K562 (cell line): ENCODE measurements around the gene ATP5PO. TPM values are rescaled to one million over a fixed set of nuclear protein-coding genes. Genes with fewer than 3 reads are reported as not detected.

Experiments used
- ATAC-seq: fragments of 200-7000 bp; cut with Tn5 transposase; 3 replicates; pipeline ENCODE4 v1.9.1; 2020; ENCODE audit warnings: moderate library complexity
- BruUV-seq: library from RNA; stranded (reverse); fragments of 400-500 nt; replicated peaks from 2 replicates; lab custom pipeline; 2021; lab: Mats Ljungman, UMichigan
- CTCF ChIA-PET: fragments of 300-600 bp; formaldehyde crosslinking; extraction: SDS; loops from one replicate; lab custom pipeline; 2021; ENCODE audit warnings: low intra/inter-chr PET ratio; lab: Yijun Ruan, JAX
- POLR2A ChIA-PET: fragments of 300-600, 350-650 bp; sonication (Branson Sonifier 250); formaldehyde crosslinking; extraction: SDS; loops from one replicate; lab custom pipeline; 2021; ENCODE audit warnings: antibody characterized with exemption, inconsistent platforms; lab: Yijun Ruan, JAX
- DNase-seq, 4 experiments: peaks; one replicate each; pipeline versions ENCODE4 v3.0.0 to v3.0.0-alpha.2; 2011 to 2018; ENCODE audit warnings: low spot score in 3 of 4, mixed read lengths in 3 of 4; ENCODE audit errors: extremely low read depth in 1 of 4
- FAIRE-seq: peaks from 2 replicates; lab custom pipeline; 2011; peaks lifted over from hg19 to GRCh38; lab: Jason Lieb, UNC
- H2AFZ ChIP-seq: 2 replicates; pipeline ENCODE4 v1.6.0; 2011; ENCODE audit warnings: low read depth, low read length, control low read depth, inconsistent platforms
- H3K27ac ChIP-seq: fragments of 200-600 bp; 3 replicates; pipeline ENCODE4 v1.8.0; 2011; ENCODE audit warnings: low read depth, mild to moderate bottlenecking, control low read depth, inconsistent platforms, low read length, moderate library complexity, mixed read lengths; ENCODE audit errors: extremely low read depth
- H3K27me3 ChIP-seq, 2 experiments: fragments of 300-600 bp in 1 of 2; 2 replicates in 1 of 2; 3 replicates in 1 of 2; pipeline versions ENCODE4 v1.6.0 to v1.8.0; 2011; ENCODE audit warnings: inconsistent platforms in 2 of 2, low read length in 2 of 2, mild to moderate bottlenecking in 1 of 2, mixed read lengths in 1 of 2, moderate library complexity in 1 of 2; ENCODE audit not compliant: control insufficient read depth in 2 of 2, insufficient read depth in 2 of 2
- H3K36me3 ChIP-seq: fragments of 300-600 bp; 3 replicates; pipeline ENCODE4 v1.8.0; 2011; ENCODE audit warnings: mild to moderate bottlenecking, low read length, inconsistent platforms; ENCODE audit not compliant: control insufficient read depth, insufficient read depth
- H3K4me1 ChIP-seq, 2 experiments: fragments of 200-600 bp in 1 of 2; replicated peaks in 1 of 2; 2 replicates in 1 of 2; 3 replicates in 1 of 2; pipeline versions ENCODE4 v1.5.1 to v1.8.0; 2011; ENCODE audit warnings: inconsistent platforms in 2 of 2, low read length in 2 of 2, mild to moderate bottlenecking in 1 of 2, mixed read lengths in 1 of 2, moderate library complexity in 1 of 2; ENCODE audit not compliant: control insufficient read depth in 2 of 2, insufficient read depth in 2 of 2
- H3K4me2 ChIP-seq: 2 replicates; pipeline ENCODE4 v1.6.1; 2011; ENCODE audit warnings: low read length, control low read depth, inconsistent platforms, mixed read lengths; ENCODE audit not compliant: insufficient read depth
- H3K4me3 ChIP-seq: fragments of 200-600 bp; sonication (generic), shearing (Covaris generic); 2 replicates; pipeline ENCODE4 v1.5.1; 2016; ENCODE audit warnings: control low read depth, inconsistent platforms
- H3K79me2 ChIP-seq: fragments of 200-600 bp; 3 replicates; pipeline ENCODE4 v1.8.0; 2011; ENCODE audit warnings: low read length, inconsistent platforms; ENCODE audit not compliant: control insufficient read depth, insufficient read depth
- H3K9ac ChIP-seq, 2 experiments: 2 replicates each; pipeline versions ENCODE4 v1.6.0 to v1.6.1; 2011; ENCODE audit warnings: low read depth in 2 of 2, low read length in 2 of 2, control low read depth in 1 of 2, inconsistent platforms in 1 of 2, mild to moderate bottlenecking in 1 of 2, mixed read lengths in 1 of 2; ENCODE audit not compliant: insufficient read depth in 1 of 2
- H3K9me1 ChIP-seq: one replicate; pipeline ENCODE4 v1.6.0; 2011; ENCODE audit warnings: inconsistent platforms, mild to moderate bottlenecking, low read length, moderate library complexity; ENCODE audit not compliant: control insufficient read depth, insufficient read depth
- H3K9me3 ChIP-seq: replicated peaks from 2 replicates; pipeline ENCODE4 v1.5.1; 2011; ENCODE audit warnings: low read depth, low read length, inconsistent platforms; ENCODE audit not compliant: control insufficient read depth, insufficient read depth
- H4K20me1 ChIP-seq: replicated peaks from 2 replicates; pipeline ENCODE4 v1.6.1; 2011; ENCODE audit warnings: low read length, inconsistent platforms, mixed read lengths; ENCODE audit not compliant: control insufficient read depth, insufficient read depth
- ATF3 ChIP-seq, 2 experiments: fragments of 450-650 bp in 1 of 2; sonication (generic) in 1 of 2; formaldehyde crosslinking in 1 of 2; IDR thresholded peaks in 1 of 2; conservative IDR thresholded peaks in 1 of 2; 2 replicates each; pipeline versions ENCODE4 v1.6.1 to v1.8.1; 2016 to 2023; ENCODE audit warnings: mild to moderate bottlenecking in 2 of 2, moderate library complexity in 2 of 2, inconsistent platforms in 1 of 2, missing genetic modification reagents in 1 of 2
- C11orf30 ChIP-seq: fragments of 450-650 bp; IDR thresholded peaks from 2 replicates; pipeline ENCODE4 v1.6.1; 2016; ENCODE audit warnings: low read depth, mild to moderate bottlenecking
- CBFB ChIP-seq: sonication (generic); formaldehyde crosslinking; IDR thresholded peaks from 2 replicates; pipeline ENCODE4 v1.4.0; 2020; ENCODE audit warnings: mild to moderate bottlenecking, missing genetic modification reagents
- CEBPB ChIP-seq: fragments of 450-650 bp; IDR thresholded peaks from 2 replicates; pipeline ENCODE4 v1.6.1; 2016; ENCODE audit warnings: missing genetic modification characterization, missing compliant biosample characterization
- CEBPG ChIP-seq, 3 experiments: fragments of 200-800 bp in 1 of 3; sonication (Bioruptor generic) in 1 of 3; sonication (generic) in 1 of 3; formaldehyde crosslinking in 1 of 3; IDR thresholded peaks in 2 of 3; conservative IDR thresholded peaks in 1 of 3; 2 replicates each; pipeline versions ENCODE4 v1.6.1 to v1.8.0; 2016 to 2022; ENCODE audit warnings: missing compliant biosample characterization in 2 of 3, missing genetic modification characterization in 2 of 3, mild to moderate bottlenecking in 1 of 3, missing genetic modification reagents in 1 of 3
- HNRNPL ChIP-seq: fragments of 200-400 bp; formaldehyde crosslinking; IDR thresholded peaks from 2 replicates; pipeline ENCODE4 v1.6.1; 2017; ENCODE audit warnings: low read depth, mild to moderate bottlenecking, low read length
- JUND ChIP-seq, 2 experiments: IDR thresholded peaks; 2 replicates in 1 of 2; 3 replicates in 1 of 2; pipeline ENCODE4 v1.6.1; 2011; ENCODE audit warnings: borderline replicate concordance in 2 of 2, low read depth in 2 of 2, low read length in 2 of 2, improper control_type of control experiment in 1 of 2, missing biosample characterization in 1 of 2, missing genetic modification characterization in 1 of 2, missing genetic modification reagents in 1 of 2
- MAFF ChIP-seq: IDR thresholded peaks from 2 replicates; pipeline ENCODE4 v1.6.1; 2012; ENCODE audit warnings: low read length, improper control_type of control experiment
- MAFG ChIP-seq: fragments of 450-650 bp; conservative IDR thresholded peaks from 2 replicates; pipeline ENCODE4 v1.6.1; 2016; ENCODE audit warnings: missing genetic modification characterization, missing compliant biosample characterization
- MAFK ChIP-seq: IDR thresholded peaks from 2 replicates; pipeline ENCODE4 v1.6.1; 2011; ENCODE audit warnings: low read length, improper control_type of control experiment
- NFE2 ChIP-seq: IDR thresholded peaks from 2 replicates; pipeline ENCODE4 v1.6.1; 2014; ENCODE audit warnings: antibody characterized with exemption, low read depth
- PBX2 ChIP-seq, 2 experiments: IDR thresholded peaks in 1 of 2; conservative IDR thresholded peaks in 1 of 2; 2 replicates each; pipeline ENCODE4 v1.6.1; 2016; ENCODE audit warnings: low read depth in 2 of 2, mild to moderate bottlenecking in 1 of 2, missing compliant biosample characterization in 1 of 2, missing genetic modification characterization in 1 of 2, moderate library complexity in 1 of 2
- ZEB2 ChIP-seq: fragments of 450-650 bp; IDR thresholded peaks from 2 replicates; pipeline ENCODE4 v1.6.1; 2016
- ZKSCAN8 ChIP-seq: fragments of 200-800 bp; sonication (Bioruptor generic); IDR thresholded peaks from 2 replicates; pipeline ENCODE4 v1.6.1; 2016; ENCODE audit warnings: missing genetic modification characterization, missing compliant biosample characterization
- ZNF316 ChIP-seq: fragments of 450-650 bp; IDR thresholded peaks from 2 replicates; pipeline ENCODE4 v1.6.1; 2016
- WGBS: fragments of 100-300 bp; shearing (Covaris generic); methylation state at CpG from one replicate; pipeline ENCODE4 v1.1.6; 2016; ENCODE audit warnings: low coverage, mixed read lengths; ENCODE audit not compliant: insufficient coverage; ENCODE audit errors: missing lambda C conversion rate; 5-methylcytosine and 5-hydroxymethylcytosine counted together
- in situ Hi-C: fragments of 300-500 bp; cut with MboI; formaldehyde crosslinking; loops from 4 replicates; pipeline ENCODE4 v1.15.0; 2018; ENCODE audit warnings: inconsistent platforms, mixed read lengths
- intact Hi-C: fragments of 100-400 bp; cut with micrococcal nuclease; formaldehyde crosslinking; loops from 2 replicates; pipeline ENCODE4 v1.14.2; 2022
- polyA plus RNA-seq, 8 experiments: library from polyadenylated mRNA; depleted of rRNA in 4 of 8; stranded (reverse) in 5 of 8; unstranded in 3 of 8; fragments of >200 nt; fragmentation: Nextera tagmentation in 2 of 8; fragmentation: Illumina TruSeq in 1 of 8; extraction: Ambion mirVana in 2 of 8; extraction: Trizol in 1 of 8; gene quantifications; 2 replicates each; pipeline versions ENCODE4 v1.2.1 to v1.2.3, GENCODE V29; 2011 to 2014; ENCODE audit warnings: inconsistent platforms in 1 of 8, missing spikeins in 1 of 8
- total RNA-seq, 7 experiments: library from RNA; depleted of rRNA in 6 of 7; stranded (reverse); fragments of >200 nt in 6 of 7; fragmentation: Illumina TruSeq in 2 of 7; extraction: Trizol in 2 of 7; gene quantifications; 2 replicates each; pipeline versions ENCODE4 v1.2.1 to v1.2.3, GENCODE V29; 2011 to 2021; ENCODE audit warnings: low replicate concordance in 1 of 7

The ATP5PO gene
- total and polyA plus RNA-seq, 9 of the 15 experiments (the other 6 are each of a cell fraction or from before 2014, with no cell fraction given) = 367 to 2,722 (median 808) TPM

GRCh38 chr21:33896691-33897090 is 18.9 kb downstream of the ATP5PO start:
- Histone ChIP-seq H3K9me1 (no peaks in the 10 kb centered on the region), H4K20me1 (no peaks in the 10 kb centered on the region), H3K27me3 (no peaks in the 10 kb centered on the region; a peak in 1 of 5 replicates), H3K9me3 (no peaks in the 10 kb centered on the region), H3K79me2 (no peaks in the 10 kb centered on the region), H3K4me2 (no peak overlapping the region), H3K4me1 (peaks cover 2 to 12% of the 10 kb centered on the region in 2 experiments; a peak in 4 of 5 replicates), H3K9ac (no peak overlapping the region), H3K4me3 (no peak overlapping the region), H3K36me3 (peaks cover 2% of the 10 kb centered on the region; the same call in 2 of the 3 replicates), H3K27ac (no peak overlapping the region), H2AFZ (no peak overlapping the region)
- 27% methylated on average over 6 of the region's 6 CpGs for WGBS
- no TSS peak for BruUV-seq
- no peak for FAIRE-seq
- no peak for ATAC-seq
- in situ Hi-C loops (no loop called here), intact Hi-C loops (no loop called here)
- ChIA-PET POLR2A (interaction anchor here (1.1 kb wide), 1 partner anchor 8 kb away, joined by 3 read pairs; no protein-coding TSS in a partner anchor), CTCF (interaction anchor here (0.6 kb wide), 1 partner anchor 696 kb away, joined by 3 read pairs; no protein-coding TSS in a partner anchor)
- DNase-seq = no peak
- TF ChIP-seq MAFK = 0 out of 2 replicates have a peak, but pooled peaks have one; percentile 11
- peak; percentile 62 for TF ChIP-seq NFE2
- peak; percentile 71 for TF ChIP-seq ATF3 (IDR thresholded peaks at IDR 0.05)
- TF ChIP-seq ATF3 (CRISPR knock-in tag; conservative IDR thresholded peaks at IDR 0.05) = no peak
- no peak for TF ChIP-seq JUND (IDR thresholded peaks at IDR 0.05; ENCODE audit: borderline replicate concordance, low read depth, low read length)
- TF ChIP-seq JUND (tag; IDR thresholded peaks at IDR 0.05; ENCODE audit: borderline replicate concordance, low read depth, low read length) = peak; percentile 31; the same call in 1 of the 3 replicates
- TF ChIP-seq CEBPB (tag) = peak; percentile 69
- TF ChIP-seq C11orf30 = peak; percentile 77
- peak; percentile 74; the same call in 1 of the 2 replicates for TF ChIP-seq ZEB2
- TF ChIP-seq ZNF316 = peak; percentile 93
- no peak for TF ChIP-seq ZKSCAN8 (CRISPR knock-in tag)
- TF ChIP-seq HNRNPL = no peak
- peak; percentile 82 for TF ChIP-seq MAFG (tag)
- no peak for TF ChIP-seq PBX2 (CRISPR knock-in tag; IDR thresholded peaks at IDR 0.05; ENCODE audit: low read depth)
- TF ChIP-seq PBX2 (tag; conservative IDR thresholded peaks at IDR 0.05; ENCODE audit: low read depth) = peak; percentile 46; the same call in 1 of the 2 replicates
- peak; percentile 52 for TF ChIP-seq MAFF
- no peak for TF ChIP-seq CEBPG (CRISPR knock-in tag; IDR thresholded peaks at IDR 0.05)
- peak; percentile 38 to 63; a peak in 2 of 4 replicates for TF ChIP-seq CEBPG (tag; conservative IDR thresholded peaks at IDR 0.05 in 1 of 2, IDR thresholded peaks at IDR 0.05 in 1 of 2)
- no peak for TF ChIP-seq CBFB (CRISPR knock-in tag)
